OCI-LY7 (cell line): Measurements from ENCODE around the gene DCAF4L1. TPM values are rescaled to one million over a fixed set of nuclear protein-coding genes. Genes with fewer than 3 reads are reported as not detected.

Experiments
- BruUV-seq: library from RNA; stranded (reverse); fragments of 400-500 nt; replicated peaks from 2 replicates; lab custom pipeline; 2021; lab: Mats Ljungman, UMichigan
- CTCF ChIA-PET: fragments of 300-600 bp; sonication (Branson Sonifier 250); formaldehyde crosslinking; loops from one replicate; lab custom pipeline; 2022; ENCODE audit warnings: antibody characterized with exemption; ENCODE audit not compliant: unreplicated experiment; lab: Charles Lee
- POLR2A ChIA-PET: fragments of 300-600 bp; sonication (Branson Sonifier 250); formaldehyde crosslinking; loops from one replicate; lab custom pipeline; 2022; ENCODE audit warnings: antibody characterized with exemption; lab: Charles Lee
- DNase-seq: peaks from one replicate; pipeline ENCODE4 v3.0.0-alpha.2; 2015; ENCODE audit warnings: low spot score
- H2AFZ ChIP-seq: fragments of 200-600 bp; sonication (generic), shearing (Covaris generic); 2 replicates; pipeline ENCODE4 v1.6.1; 2014; ENCODE audit warnings: mild to moderate bottlenecking, antibody characterized with exemption, low read length, moderate library complexity
- H3K27ac ChIP-seq: fragments of 200-600 bp; sonication (generic); 2 replicates; pipeline ENCODE4 v1.5.1; 2014; ENCODE audit warnings: mixed run types, low read depth, mild to moderate bottlenecking, moderate library complexity, low read length, inconsistent platforms; ENCODE audit not compliant: poor library complexity, severe bottlenecking
- H3K36me3 ChIP-seq: fragments of 200-600 bp; sonication (generic); 2 replicates; pipeline ENCODE4 v1.6.1; 2014; ENCODE audit warnings: mild to moderate bottlenecking, antibody characterized with exemption, low read length, moderate library complexity, mixed read lengths; ENCODE audit not compliant: insufficient read depth
- H3K4me1 ChIP-seq: fragments of 200-600 bp; sonication (generic); 2 replicates; pipeline ENCODE4 v1.5.1; 2014; ENCODE audit warnings: mild to moderate bottlenecking, low read length; ENCODE audit not compliant: insufficient read depth, poor library complexity, severe bottlenecking
- H3K4me2 ChIP-seq: fragments of 200-600 bp; sonication (generic); 2 replicates; pipeline ENCODE4 v1.6.1; 2014; ENCODE audit warnings: mild to moderate bottlenecking, low read length
- H3K4me3 ChIP-seq: fragments of 200-600 bp; sonication (generic); 2 replicates; pipeline ENCODE4 v1.5.1; 2014; ENCODE audit warnings: mild to moderate bottlenecking, low read depth, low read length; ENCODE audit not compliant: poor library complexity, severe bottlenecking
- H3K79me2 ChIP-seq: fragments of 200-600 bp; sonication (generic); 2 replicates; pipeline ENCODE4 v1.6.1; 2016; ENCODE audit warnings: low read depth, mild to moderate bottlenecking, low read length, moderate library complexity, mixed read lengths; ENCODE audit not compliant: insufficient read depth
- H3K9me2 ChIP-seq: fragments of 200-600 bp; sonication (generic); 2 replicates; pipeline ENCODE4 v1.6.1; 2016; ENCODE audit warnings: mild to moderate bottlenecking, low read length, mixed read lengths; ENCODE audit not compliant: insufficient read depth
- H3K9me3 ChIP-seq: fragments of 200-600 bp; sonication (generic); 2 replicates; pipeline ENCODE4 v1.6.1; 2014; ENCODE audit warnings: mild to moderate bottlenecking, mixed run types, low read length, mixed read lengths
- H4K20me1 ChIP-seq: fragments of 200-600 bp; sonication (generic); 2 replicates; pipeline ENCODE4 v1.6.1; 2014; ENCODE audit warnings: mild to moderate bottlenecking, antibody characterized with exemption, low read length, moderate library complexity, mixed read lengths; ENCODE audit not compliant: insufficient read depth
- EZH2phosphoT487 ChIP-seq: fragments of 200-600 bp; sonication (generic); IDR thresholded peaks from 2 replicates; pipeline ENCODE4 v1.6.1; 2018; ENCODE audit warnings: low read depth, borderline replicate concordance, mild to moderate bottlenecking, mixed run types, antibody characterized with exemption, low read length, moderate library complexity, mixed read lengths
- intact Hi-C: fragments of 100-400 bp; cut with micrococcal nuclease; formaldehyde crosslinking; loops from one replicate; pipeline ENCODE4 v1.10.0; 2022; ENCODE audit not compliant: unreplicated experiment
- total RNA-seq, 2 experiments: library from RNA; depleted of rRNA in 1 of 2; stranded (reverse); fragments of >200 nt in 1 of 2; shearing (Covaris generic) in 1 of 2; gene quantifications; 2 replicates each; pipeline ENCODE4 v1.2.3, GENCODE V29; 2014 to 2022
- TF ChIP-seq, protein P1 (sequence below): fragments of 200-600 bp; sonication (generic); conservative IDR thresholded peaks from 2 replicates; pipeline ENCODE4 v1.5.1; 2014; ENCODE audit warnings: mild to moderate bottlenecking, antibody characterized with exemption, low read length, moderate library complexity, mixed read lengths

The DCAF4L1 gene
- total RNA-seq, 2 experiments from 2014 or later = 0.09 to 0.30 TPM

DNA sequence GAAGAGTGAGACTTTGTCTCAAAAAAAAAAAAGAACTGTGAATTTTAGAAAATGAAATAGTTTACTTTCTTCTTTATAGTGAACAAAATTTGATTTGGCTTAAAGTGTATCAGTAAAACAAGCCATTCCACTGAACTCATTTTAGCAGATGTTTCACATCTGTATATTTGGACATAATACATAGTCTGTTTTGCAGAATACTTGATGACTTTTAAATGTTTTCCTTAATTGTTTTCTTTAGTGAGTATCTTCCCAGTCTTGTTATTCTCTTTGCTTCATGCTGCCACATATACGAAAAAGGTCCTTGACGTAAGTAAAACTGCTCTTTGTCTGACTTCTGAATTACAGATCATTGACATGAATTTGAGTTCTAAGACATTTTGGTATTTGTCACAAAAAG lies 38.0 kb upstream of the DCAF4L1 start:
- Histone ChIP-seq H3K4me1 (no peaks in the 10 kb centered on the region), H4K20me1 (no peaks in the 10 kb centered on the region), H3K9me3 (no peaks in the 10 kb centered on the region), H2AFZ (no peak overlapping the region), H3K36me3 (peaks cover 97% of the 10 kb centered on the region), H3K4me3 (no peak overlapping the region), H3K4me2 (no peak overlapping the region), H3K79me2 (peaks cover 40% of the 10 kb centered on the region), H3K27ac (no peak overlapping the region), H3K9me2 (no peaks in the 10 kb centered on the region)
- BruUV-seq = no TSS peak
- TF ChIP-seq EZH2phosphoT487 = no peak
- TF ChIP-seq, protein P1, sequence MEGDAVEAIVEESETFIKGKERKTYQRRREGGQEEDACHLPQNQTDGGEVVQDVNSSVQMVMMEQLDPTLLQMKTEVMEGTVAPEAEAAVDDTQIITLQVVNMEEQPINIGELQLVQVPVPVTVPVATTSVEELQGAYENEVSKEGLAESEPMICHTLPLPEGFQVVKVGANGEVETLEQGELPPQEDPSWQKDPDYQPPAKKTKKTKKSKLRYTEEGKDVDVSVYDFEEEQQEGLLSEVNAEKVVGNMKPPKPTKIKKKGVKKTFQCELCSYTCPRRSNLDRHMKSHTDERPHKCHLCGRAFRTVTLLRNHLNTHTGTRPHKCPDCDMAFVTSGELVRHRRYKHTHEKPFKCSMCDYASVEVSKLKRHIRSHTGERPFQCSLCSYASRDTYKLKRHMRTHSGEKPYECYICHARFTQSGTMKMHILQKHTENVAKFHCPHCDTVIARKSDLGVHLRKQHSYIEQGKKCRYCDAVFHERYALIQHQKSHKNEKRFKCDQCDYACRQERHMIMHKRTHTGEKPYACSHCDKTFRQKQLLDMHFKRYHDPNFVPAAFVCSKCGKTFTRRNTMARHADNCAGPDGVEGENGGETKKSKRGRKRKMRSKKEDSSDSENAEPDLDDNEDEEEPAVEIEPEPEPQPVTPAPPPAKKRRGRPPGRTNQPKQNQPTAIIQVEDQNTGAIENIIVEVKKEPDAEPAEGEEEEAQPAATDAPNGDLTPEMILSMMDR = no peak
- DNase-seq = no peak
- ChIA-PET CTCF (no interaction called here), POLR2A (no interaction called here)
- intact Hi-C loops = no loop called here

GRCh38 chr4:41944089-41944488 lies 37.5 kb upstream of the DCAF4L1 start:
- Histone ChIP-seq H3K9me3 (no peaks in the 10 kb centered on the region), H2AFZ (no peak overlapping the region), H3K4me3 (no peak overlapping the region), H3K79me2 (peaks cover 34% of the 10 kb centered on the region), H3K9me2 (no peaks in the 10 kb centered on the region), H4K20me1 (0 out of 2 replicates have a peak, but pooled peaks cover 1% of the 10 kb centered on the region), H3K4me2 (no peak overlapping the region), H3K36me3 (peaks cover 95% of the 10 kb centered on the region), H3K4me1 (no peaks in the 10 kb centered on the region), H3K27ac (no peak overlapping the region)
- DNase-seq = no peak
- POLR2A ChIA-PET = interaction anchor here (0.6 kb wide), 1 partner anchor 123 kb away, joined by 3 read pairs; no protein-coding TSS in a partner anchor
- intact Hi-C loops = no loop called here
- CTCF ChIA-PET = no interaction called here
- no TSS peak for BruUV-seq
- TF ChIP-seq EZH2phosphoT487 = no peak
- TF ChIP-seq, protein P1 = no peak

DNA sequence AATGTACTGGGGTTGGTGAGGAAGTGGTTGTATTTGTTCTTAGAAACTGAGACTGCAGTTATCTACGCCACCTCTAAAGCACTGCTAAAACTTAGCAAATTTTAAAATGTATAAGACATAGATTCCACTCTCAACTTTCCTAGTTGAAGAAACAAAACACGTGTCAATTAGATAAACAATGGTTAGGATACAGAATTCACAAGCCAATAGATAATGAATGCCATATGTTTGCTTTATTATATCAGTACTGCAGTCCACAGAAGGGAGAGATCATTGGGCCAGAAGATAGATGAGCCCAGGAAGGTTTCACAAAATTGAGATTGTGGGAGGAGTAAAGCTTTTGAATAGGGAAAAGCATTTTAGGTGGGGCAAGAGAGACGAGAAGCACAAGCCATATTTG lies 32.0 kb upstream of the DCAF4L1 start:
- ChIA-PET POLR2A (interaction anchor here (0.7 to 1.1 kb wide), 2 partner anchors 12 to 41 kb away, joined by 3 read pairs; no protein-coding TSS in a partner anchor), CTCF (no interaction called here)
- Histone ChIP-seq H3K79me2 (no peaks in the 10 kb centered on the region; the same call in 1 of the 2 replicates), H2AFZ (no peak overlapping the region), H3K4me2 (no peak overlapping the region), H3K9me3 (no peaks in the 10 kb centered on the region), H3K27ac (no peak overlapping the region), H3K4me1 (no peaks in the 10 kb centered on the region), H3K36me3 (peaks cover 96% of the 10 kb centered on the region), H3K4me3 (no peak overlapping the region), H3K9me2 (no peaks in the 10 kb centered on the region), H4K20me1 (0 out of 2 replicates have a peak, but pooled peaks cover 9% of the 10 kb centered on the region)
- TF ChIP-seq, protein P1 = no peak
- no peak for TF ChIP-seq EZH2phosphoT487
- no TSS peak for BruUV-seq
- intact Hi-C loops = no loop called here
- DNase-seq = no peak
